B cell (primary cell): ENCODE results near the gene ZNF425. TPM values are rescaled to one million over a fixed set of nuclear protein-coding genes. Genes with fewer than 3 reads are reported as not detected.
A peak's percentile ranks its signal among the peaks of the same experiment; 100 is the strongest.

ENCODE experiments used
- ATAC-seq: fragments of 200-7000 bp; cut with Tn5 transposase; one replicate; pipeline ENCODE4 v1.10.0; 2021; ENCODE audit warnings: low read depth, mild to moderate bottlenecking, moderate number of reproducible peaks, moderate library complexity
- CTCF ChIA-PET: fragments of 350-600 bp; sonication (Branson Sonifier 250); formaldehyde crosslinking; loops from one replicate; lab custom pipeline; 2021; ENCODE audit warnings: antibody characterized with exemption, inconsistent platforms; lab: Charles Lee
- POLR2A ChIA-PET: fragments of 350-600 bp; sonication (Branson Sonifier 250); formaldehyde crosslinking; loops from one replicate; lab custom pipeline; 2021; ENCODE audit warnings: antibody characterized with exemption; lab: Charles Lee
- DNase-seq: peaks from one replicate; pipeline ENCODE4 v3.0.0; 2013
- H2AFZ ChIP-seq: 2 replicates; pipeline ENCODE4 v1.6.1; 2012; ENCODE audit warnings: mild to moderate bottlenecking, low read depth, low read length; ENCODE audit not compliant: insufficient read depth, poor library complexity, severe bottlenecking
- H3K27ac ChIP-seq, 2 donors: 1 replicate in 1 of 2; 2 replicates in 1 of 2; pipeline ENCODE4 v1.5.1; 2012 to 2013; ENCODE audit warnings: low read length in 2 of 2, mild to moderate bottlenecking in 2 of 2, moderate library complexity in 1 of 2
- H3K27me3 ChIP-seq, 4 experiments: fragments of 200-600 bp in 1 of 4; sonication (generic) in 1 of 4; replicated peaks in 1 of 4; 1 replicate in 2 of 4; 2 replicates in 2 of 4; pipeline versions ENCODE4 v1.6.1 to v1.7.0; 2013 to 2016; ENCODE audit warnings: low read length in 3 of 4, mild to moderate bottlenecking in 2 of 4, mixed read lengths in 1 of 4, moderate library complexity in 1 of 4; ENCODE audit not compliant: insufficient read depth in 4 of 4, control insufficient read depth in 3 of 4; ENCODE audit errors: control extremely low read depth in 1 of 4
- H3K36me3 ChIP-seq, 2 experiments: replicated peaks in 1 of 2; 1 replicate in 1 of 2; 2 replicates in 1 of 2; pipeline versions ENCODE4 v1.6.1 to v1.7.1; 2013; ENCODE audit warnings: low read length in 1 of 2; ENCODE audit not compliant: insufficient read depth in 2 of 2, control insufficient read depth in 1 of 2; ENCODE audit errors: control extremely low read depth in 1 of 2, extremely low read depth in 1 of 2
- H3K4me1 ChIP-seq, 2 donors: fragments of 200-600 bp in 1 of 2; sonication (generic) in 1 of 2; 1 replicate in 1 of 2; 2 replicates in 1 of 2; pipeline versions ENCODE4 v1.5.1 to v1.6.1; 2013 to 2017; ENCODE audit warnings: low read length in 2 of 2; ENCODE audit not compliant: control insufficient read depth in 2 of 2, insufficient read depth in 2 of 2
- H3K4me2 ChIP-seq: replicated peaks from 2 replicates; pipeline ENCODE3; 2012; ENCODE audit warnings: mild to moderate bottlenecking, low read depth, low read length; ENCODE audit not compliant: poor library complexity, severe bottlenecking
- H3K4me3 ChIP-seq, 5 experiments: fragments of 200-600 bp in 1 of 5; sonication (generic) in 1 of 5; 1 replicate in 3 of 5; 2 replicates in 2 of 5; pipeline versions ENCODE4 v1.5.1 to v1.7.0; 2011 to 2016; ENCODE audit warnings: low read length in 4 of 5, mild to moderate bottlenecking in 4 of 5, low read depth in 2 of 5, control low read depth in 1 of 5, moderate library complexity in 1 of 5; ENCODE audit not compliant: insufficient read depth in 1 of 5; ENCODE audit errors: control extremely low read depth in 1 of 5, extremely low read depth in 1 of 5
- H3K79me2 ChIP-seq: fragments of 200-600 bp; sonication (generic); one replicate; pipeline ENCODE4 v1.6.0; 2016; ENCODE audit warnings: low read length; ENCODE audit not compliant: control insufficient read depth, insufficient read depth
- H3K9ac ChIP-seq: fragments of 200-600 bp; sonication (generic); 2 replicates; pipeline ENCODE4 v1.6.1; 2017; ENCODE audit warnings: mild to moderate bottlenecking, low read length, moderate library complexity
- H3K9me3 ChIP-seq, 3 donors: one replicate each; pipeline versions ENCODE4 v1.6.1 to v1.7.1; 2013; ENCODE audit warnings: low read length in 2 of 3; ENCODE audit not compliant: control insufficient read depth in 2 of 3, insufficient read depth in 1 of 3; ENCODE audit errors: control extremely low read depth in 1 of 3
- H4K20me1 ChIP-seq: 2 replicates; pipeline ENCODE4 v1.6.0; 2012; ENCODE audit warnings: mild to moderate bottlenecking, low read length; ENCODE audit not compliant: insufficient read depth, control insufficient read depth, poor library complexity, severe bottlenecking
- H3K27ac Mint-ChIP-seq: one replicate; pipeline ENCODE4 v1.8.0; 2021; ENCODE audit warnings: mixed read lengths
- H3K27me3 Mint-ChIP-seq: one replicate; pipeline ENCODE4 v1.8.0; 2021; ENCODE audit warnings: mixed read lengths
- H3K4me1 Mint-ChIP-seq: one replicate; pipeline ENCODE4 v1.8.0; 2021; ENCODE audit warnings: mixed read lengths
- H3K4me3 Mint-ChIP-seq: one replicate; pipeline ENCODE4 v1.8.0; 2021; ENCODE audit warnings: mixed read lengths
- H3K9me3 Mint-ChIP-seq: one replicate; pipeline ENCODE4 v1.8.0; 2022; ENCODE audit warnings: mixed read lengths; ENCODE audit not compliant: insufficient read depth
- EZH2 ChIP-seq: IDR thresholded peaks from 2 replicates; pipeline ENCODE4 v1.6.1; 2012; ENCODE audit warnings: borderline replicate concordance, low read depth, mild to moderate bottlenecking, moderate library complexity, low read length; ENCODE audit not compliant: insufficient read depth, poor library complexity, severe bottlenecking
- WGBS: methylation state at CpG from one replicate; pipeline ENCODE4 v1.1.5; 2013; ENCODE audit warnings: missing lambda C conversion rate; ENCODE audit not compliant: insufficient coverage; 5-methylcytosine and 5-hydroxymethylcytosine counted together
- intact Hi-C: fragments of 100-400 bp; cut with micrococcal nuclease; formaldehyde crosslinking; loops from one replicate; pipeline ENCODE4 v1.10.0; 2022
- polyA plus RNA-seq: library from polyadenylated mRNA; depleted of rRNA; stranded (reverse); fragments of >200 nt; gene quantifications from 2 replicates; pipeline ENCODE4 v1.2.3, GENCODE V29; 2012
- total RNA-seq, 2 donors: library from RNA; stranded (reverse); fragments of 120-200 nt in 1 of 2; gene quantifications; 1 replicate in 1 of 2; 2 replicates in 1 of 2; pipeline versions ENCODE4 v1.2.3 to v1.2.4, GENCODE V29; 2013 to 2022
- TF ChIP-seq, protein P1 (sequence below): fragments of 200-600 bp; IDR thresholded peaks from one replicate; pipeline ENCODE4 v1.8.0; 2022; ENCODE audit warnings: antibody characterized with exemption, mild to moderate bottlenecking

The ZNF425 gene
- total and polyA plus RNA-seq, 2 donors (not counting 1 experiment from before 2014, with no cell fraction given): 0.48 to 3.3 TPM

DNA sequence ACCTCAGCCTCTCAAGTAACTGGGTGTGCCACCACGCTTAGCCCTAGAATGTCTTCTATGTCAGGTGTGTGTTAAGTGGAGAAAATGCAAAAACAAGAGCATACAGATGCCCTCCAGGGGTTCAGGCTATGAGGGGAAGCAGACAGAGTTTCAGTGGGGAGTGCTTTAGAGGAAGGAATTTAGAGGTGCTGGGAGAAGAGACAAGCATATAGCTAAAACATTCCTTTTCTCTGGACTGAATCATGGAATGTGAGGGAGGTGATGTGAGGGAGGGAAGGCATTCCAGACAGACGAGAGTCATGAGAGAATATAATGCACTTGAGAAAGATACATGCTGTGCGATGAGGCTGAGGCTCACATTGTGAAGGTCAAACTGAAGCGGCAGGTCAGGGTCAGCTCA is 29.0 kb downstream of the ZNF425 start:
- CTCF ChIA-PET: no interaction called here
- peaks cover 0 to 3% of the 10 kb centered on the region in 2 donors for H3K4me1 ChIP-seq
- Mint-ChIP-seq H3K9me3 (no peaks in the 10 kb centered on the region), H3K27ac (no peak overlapping the region), H3K27me3 (no peaks in the 10 kb centered on the region), H3K4me3 (no peak overlapping the region), H3K4me1 (no peaks in the 10 kb centered on the region)
- H3K27me3 ChIP-seq: no peaks in the 10 kb centered on the region
- H3K9ac ChIP-seq: no peak overlapping the region
- no peaks in the 10 kb centered on the region for H4K20me1 ChIP-seq
- H3K27ac ChIP-seq: no peak overlapping the region
- no peak overlapping the region for H3K4me3 ChIP-seq
- POLR2A ChIA-PET: no interaction called here
- 100% methylated on average over 3 of the region's 4 CpGs for WGBS
- H3K36me3 ChIP-seq: no peaks in the 10 kb centered on the region
- TF ChIP-seq, protein P1, sequence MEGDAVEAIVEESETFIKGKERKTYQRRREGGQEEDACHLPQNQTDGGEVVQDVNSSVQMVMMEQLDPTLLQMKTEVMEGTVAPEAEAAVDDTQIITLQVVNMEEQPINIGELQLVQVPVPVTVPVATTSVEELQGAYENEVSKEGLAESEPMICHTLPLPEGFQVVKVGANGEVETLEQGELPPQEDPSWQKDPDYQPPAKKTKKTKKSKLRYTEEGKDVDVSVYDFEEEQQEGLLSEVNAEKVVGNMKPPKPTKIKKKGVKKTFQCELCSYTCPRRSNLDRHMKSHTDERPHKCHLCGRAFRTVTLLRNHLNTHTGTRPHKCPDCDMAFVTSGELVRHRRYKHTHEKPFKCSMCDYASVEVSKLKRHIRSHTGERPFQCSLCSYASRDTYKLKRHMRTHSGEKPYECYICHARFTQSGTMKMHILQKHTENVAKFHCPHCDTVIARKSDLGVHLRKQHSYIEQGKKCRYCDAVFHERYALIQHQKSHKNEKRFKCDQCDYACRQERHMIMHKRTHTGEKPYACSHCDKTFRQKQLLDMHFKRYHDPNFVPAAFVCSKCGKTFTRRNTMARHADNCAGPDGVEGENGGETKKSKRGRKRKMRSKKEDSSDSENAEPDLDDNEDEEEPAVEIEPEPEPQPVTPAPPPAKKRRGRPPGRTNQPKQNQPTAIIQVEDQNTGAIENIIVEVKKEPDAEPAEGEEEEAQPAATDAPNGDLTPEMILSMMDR: no peak
- no peak for TF ChIP-seq EZH2
- H2AFZ ChIP-seq: no peak overlapping the region
- ATAC-seq (no peak), DNase-seq (no peak)
- H3K9me3 ChIP-seq: no peaks in the 10 kb centered on the region
- intact Hi-C loops: loop anchor here (10.0 kb wide), 1 partner anchor 592 kb away; no protein-coding TSS in a partner anchor
- H3K4me2 ChIP-seq: no peak overlapping the region
- no peaks in the 10 kb centered on the region for H3K79me2 ChIP-seq

DNA sequence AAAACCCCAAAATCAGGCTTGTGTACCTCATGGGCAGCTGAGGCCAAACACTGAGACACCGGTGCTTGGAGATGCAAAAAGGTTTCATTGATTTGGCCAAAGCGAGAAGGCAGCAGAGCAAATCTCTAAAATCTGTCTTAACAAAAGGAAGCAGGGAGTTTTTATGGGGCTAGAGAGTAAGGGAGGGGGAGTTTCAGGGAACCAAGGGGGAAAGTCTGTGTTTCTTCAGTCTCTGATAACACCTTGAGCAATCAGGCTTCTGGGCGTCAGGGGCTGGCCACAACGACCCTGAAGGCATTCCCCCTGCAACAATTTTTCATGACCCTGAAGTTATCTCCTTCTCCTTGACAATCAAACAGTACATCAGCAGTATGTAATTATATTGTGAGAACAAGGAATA is 32.9 kb downstream of the ZNF425 start:
- ATAC-seq: no peak

More for the DNA sequence above, 32.9 kb downstream of the ZNF425 start:
- no peaks in the 10 kb centered on the region for H3K27me3 ChIP-seq
- H3K27me3 Mint-ChIP-seq: no peaks in the 10 kb centered on the region
- WGBS: 50% methylated on average over 1 of the region's 4 CpGs
- intact Hi-C loops: loop anchor here (5.0 to 10.0 kb wide), 2 partner anchors 396 to 588 kb away; partner anchors contain the start of gene CUL1
- H3K4me3 ChIP-seq: no peak overlapping the region
- ChIA-PET POLR2A (interaction anchor here (0.7 kb wide), 1 partner anchor 211 kb away, joined by 6 read pairs; no protein-coding TSS in a partner anchor), CTCF (interaction anchor here (1.3 to 1.6 kb wide), 4 partner anchors 28 to 88 kb away, joined by 3 to 9 read pairs (median 4); partner anchors contain the start of gene ZNF425)
- H3K9me3 ChIP-seq: no peaks in the 10 kb centered on the region
- H3K9me3 Mint-ChIP-seq: no peaks in the 10 kb centered on the region
- no peak overlapping the region for H3K4me2 ChIP-seq
- no peak overlapping the region for H2AFZ ChIP-seq
- no peak overlapping the region for H3K27ac ChIP-seq
- no peak overlapping the region for H3K4me3 Mint-ChIP-seq
- peaks cover 17% of the 10 kb centered on the region for H3K4me1 Mint-ChIP-seq
- no peaks in the 10 kb centered on the region for H4K20me1 ChIP-seq
- H3K79me2 ChIP-seq: peaks cover 23% of the 10 kb centered on the region
- peaks cover 0 to 20% of the 10 kb centered on the region in 2 donors for H3K4me1 ChIP-seq
- peak overlapping the region; percentile 16 for H3K27ac Mint-ChIP-seq
- DNase-seq: no peak
- TF ChIP-seq, protein P1: no peak
- no peak for TF ChIP-seq EZH2
- no peak overlapping the region for H3K9ac ChIP-seq
- H3K36me3 ChIP-seq: no peaks in the 10 kb centered on the region
